Neuronal stem cell (in vitro differentiated cells): ENCODE results near the gene SEMA3E.

Experiments used
- DNase-seq: peaks from one replicate; pipeline ENCODE4 v3.0.0-alpha.2; 2013; ENCODE audit warnings: low spot score
- H2AFZ ChIP-seq: one replicate; pipeline ENCODE4 v1.6.1; 2013; ENCODE audit warnings: mild to moderate bottlenecking, low read length, inconsistent platforms
- H2AK5ac ChIP-seq: 2 replicates; pipeline ENCODE4 v1.6.1; 2013; ENCODE audit warnings: low read depth, mild to moderate bottlenecking, inconsistent platforms, low read length, moderate library complexity, mixed read lengths
- H2BK120ac ChIP-seq: 2 replicates; pipeline ENCODE4 v1.6.1; 2013; ENCODE audit warnings: low read depth, mild to moderate bottlenecking, inconsistent platforms, low read length, moderate library complexity, mixed read lengths
- H2BK12ac ChIP-seq: one replicate; pipeline ENCODE4 v1.6.1; 2013; ENCODE audit warnings: low read length, inconsistent platforms
- H2BK15ac ChIP-seq: 2 replicates; pipeline ENCODE4 v1.6.1; 2013; ENCODE audit warnings: mild to moderate bottlenecking, low read length, inconsistent platforms, mixed read lengths
- H2BK5ac ChIP-seq: one replicate; pipeline ENCODE4 v1.6.1; 2013; ENCODE audit warnings: inconsistent platforms, mild to moderate bottlenecking, low read length, moderate library complexity
- H3K14ac ChIP-seq: one replicate; pipeline ENCODE4 v1.6.1; 2013; ENCODE audit warnings: low read length, inconsistent platforms
- H3K18ac ChIP-seq: 2 replicates; pipeline ENCODE4 v1.6.1; 2013; ENCODE audit warnings: low read length, inconsistent platforms
- H3K23ac ChIP-seq: 2 replicates; pipeline ENCODE4 v1.6.1; 2013; ENCODE audit warnings: low read depth, mild to moderate bottlenecking, mixed read lengths, low read length, inconsistent platforms; ENCODE audit not compliant: poor library complexity
- H3K27ac ChIP-seq: replicated peaks from 3 replicates; pipeline ENCODE4 v1.5.1; 2013; ENCODE audit warnings: low read length, inconsistent platforms
- H3K27me3 ChIP-seq, 3 experiments: 2 replicates each; pipeline ENCODE4 v1.6.1; 2013; ENCODE audit warnings: low read length in 3 of 3, mild to moderate bottlenecking in 2 of 3, inconsistent platforms in 1 of 3, low read depth in 1 of 3, mixed read lengths in 1 of 3, moderate library complexity in 1 of 3; ENCODE audit not compliant: control insufficient read depth in 3 of 3, insufficient read depth in 3 of 3
- H3K36me3 ChIP-seq, 2 donors: replicated peaks in 1 of 2; 2 replicates each; pipeline ENCODE4 v1.6.1; 2013; ENCODE audit warnings: low read length in 2 of 2; ENCODE audit not compliant: control insufficient read depth in 2 of 2, insufficient read depth in 2 of 2
- H3K4ac ChIP-seq: 2 replicates; pipeline ENCODE4 v1.6.1; 2013; ENCODE audit warnings: inconsistent platforms, mild to moderate bottlenecking, low read length, moderate library complexity
- H3K4me1 ChIP-seq, 2 donors: 1 replicate in 1 of 2; 2 replicates in 1 of 2; pipeline ENCODE4 v1.6.1; 2013; ENCODE audit warnings: low read length in 2 of 2, low read depth in 1 of 2; ENCODE audit not compliant: control insufficient read depth in 2 of 2, insufficient read depth in 1 of 2
- H3K4me2 ChIP-seq: one replicate; pipeline ENCODE4 v1.6.1; 2013; ENCODE audit warnings: mild to moderate bottlenecking, low read length, inconsistent platforms; ENCODE audit not compliant: insufficient read depth, poor library complexity, severe bottlenecking
- H3K4me3 ChIP-seq, 2 donors: 2 replicates each; pipeline ENCODE4 v1.5.1; 2013; ENCODE audit warnings: low read length in 2 of 2, mild to moderate bottlenecking in 2 of 2, inconsistent platforms in 1 of 2, moderate library complexity in 1 of 2
- H3K79me1 ChIP-seq: one replicate; pipeline ENCODE4 v1.6.1; 2013; ENCODE audit warnings: low read depth, mild to moderate bottlenecking, inconsistent platforms, low read length, moderate library complexity
- H3K9ac ChIP-seq: one replicate; pipeline ENCODE4 v1.6.1; 2013; ENCODE audit warnings: mild to moderate bottlenecking, low read depth, low read length, inconsistent platforms; ENCODE audit not compliant: poor library complexity
- H3K9me3 ChIP-seq, 2 donors: replicated peaks in 1 of 2; 2 replicates each; pipeline versions ENCODE3 to v1.6.1; 2013; ENCODE audit warnings: low read length in 2 of 2, mild to moderate bottlenecking in 2 of 2, inconsistent platforms in 1 of 2, low read depth in 1 of 2, mixed read lengths in 1 of 2, moderate library complexity in 1 of 2; ENCODE audit not compliant: control insufficient read depth in 2 of 2, insufficient read depth in 1 of 2
- H4K8ac ChIP-seq: one replicate; pipeline ENCODE4 v1.6.1; 2013; ENCODE audit warnings: low read depth, mild to moderate bottlenecking, inconsistent platforms, low read length, moderate library complexity
- H4K91ac ChIP-seq: one replicate; pipeline ENCODE4 v1.6.1; 2013; ENCODE audit warnings: low read length, low read depth, mild to moderate bottlenecking, inconsistent platforms; ENCODE audit not compliant: poor library complexity
- whole genome bisulfite sequencing, 2 donors: extraction: QIAGEN DNeasy Blood & Tissue Kit; methylation state at CpG; one replicate each; pipeline ENCODE4 v1.1.7; 2013; ENCODE audit warnings: missing lambda C conversion rate in 2 of 2, mixed read lengths in 1 of 2; ENCODE audit not compliant: insufficient read length in 2 of 2, insufficient replicate concordance in 1 of 2; ENCODE audit errors: extremely low coverage in 2 of 2; 5-methylcytosine and 5-hydroxymethylcytosine counted together

The SEMA3E gene

GRCh38 chr7:83603649-83604048 is 45.3 kb downstream of the SEMA3E start:
- Histone ChIP-seq H2BK5ac (no peak overlapping the region), H3K4me2 (no peak overlapping the region), H2BK120ac (no peak overlapping the region), H3K14ac (no peak overlapping the region), H3K18ac (no peak overlapping the region), H4K8ac (no peak overlapping the region), H4K91ac (no peak overlapping the region), H2BK15ac (no peak overlapping the region), H3K79me1 (no peaks in the 10 kb centered on the region), H2AFZ (no peak overlapping the region), H3K9me3 (no peaks in the 10 kb centered on the region), H2AK5ac (no peak overlapping the region), H3K9ac (no peak overlapping the region), H3K4me3 (no peak overlapping the region), H3K4ac (no peak overlapping the region), H3K4me1 (no peaks in the 10 kb centered on the region), H3K27ac (no peak overlapping the region), H3K36me3 (no peaks in the 10 kb centered on the region), H3K23ac (no peak overlapping the region), H3K27me3 (no peaks in the 10 kb centered on the region), H2BK12ac (no peak overlapping the region)
- no peak for DNase-seq
- WGBS, 2 donors: no CpG with 5 or more reads among the region's 1 CpG

DNA sequence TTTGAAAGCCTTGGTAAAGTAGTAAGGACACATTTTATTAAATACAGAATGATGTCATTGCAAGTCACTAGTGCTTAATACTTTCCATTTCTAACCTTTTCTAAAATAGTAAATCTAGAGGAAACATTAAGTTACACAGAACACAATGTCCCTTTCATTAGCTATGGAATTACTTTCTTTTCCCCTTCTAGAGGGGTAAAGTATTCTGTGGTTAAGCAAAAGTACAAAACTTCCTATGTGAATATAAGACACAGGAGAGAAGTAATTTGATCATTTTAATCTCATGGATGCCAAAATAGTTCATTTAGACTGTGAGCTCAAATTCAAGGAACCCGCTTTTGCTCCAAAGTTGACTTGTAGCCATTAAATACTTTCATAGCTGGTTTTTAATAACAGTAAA is 49.8 kb downstream of the SEMA3E start:
- WGBS, 2 donors: no CpG with 5 or more reads among the region's 1 CpG
- H3K18ac ChIP-seq: no peak overlapping the region

GRCh38 chr7:83593921-83594475 is 54.9 kb downstream of the SEMA3E start:
- H3K4me2 ChIP-seq: no peak overlapping the region
- no peak overlapping the region for H3K27ac ChIP-seq
- H3K9me3 ChIP-seq: no peaks in the 10 kb centered on the region
- H3K4ac ChIP-seq: no peak overlapping the region
- H3K14ac ChIP-seq: no peak overlapping the region
- H3K4me1 ChIP-seq: no peaks in the 10 kb centered on the region
- H3K18ac ChIP-seq: no peak overlapping the region
- WGBS, 2 donors: no CpG with 5 or more reads among the region's 4 CpGs
- no peaks in the 10 kb centered on the region for H3K27me3 ChIP-seq
- H4K91ac ChIP-seq: no peak overlapping the region
- H3K4me3 ChIP-seq: no peak overlapping the region
- no peak overlapping the region for H2BK120ac ChIP-seq
- H2AK5ac ChIP-seq: no peak overlapping the region
- no peak overlapping the region for H4K8ac ChIP-seq
- no peaks in the 10 kb centered on the region for H3K79me1 ChIP-seq
- no peak overlapping the region for H3K23ac ChIP-seq
- H2AFZ ChIP-seq: no peak overlapping the region
- no peak overlapping the region for H3K9ac ChIP-seq
- H2BK5ac ChIP-seq: no peak overlapping the region
- no peaks in the 10 kb centered on the region for H3K36me3 ChIP-seq
- no peak overlapping the region for H2BK12ac ChIP-seq
- no peak overlapping the region for H2BK15ac ChIP-seq
- no peak for DNase-seq

More for the DNA sequence above, 49.8 kb downstream of the SEMA3E start:
- Histone ChIP-seq H3K79me1 (no peaks in the 10 kb centered on the region), H3K27me3 (no peaks in the 10 kb centered on the region), H2AFZ (no peak overlapping the region), H3K4me2 (no peak overlapping the region), H2BK12ac (no peak overlapping the region), H2BK5ac (no peak overlapping the region), H4K8ac (no peak overlapping the region), H3K27ac (no peak overlapping the region), H3K4me3 (no peak overlapping the region), H2BK15ac (no peak overlapping the region), H3K9me3 (no peaks in the 10 kb centered on the region), H2AK5ac (no peak overlapping the region), H3K9ac (no peak overlapping the region), H3K36me3 (no peaks in the 10 kb centered on the region), H4K91ac (no peak overlapping the region), H3K4me1 (no peaks in the 10 kb centered on the region), H2BK120ac (no peak overlapping the region), H3K23ac (no peak overlapping the region), H3K4ac (no peak overlapping the region), H3K14ac (no peak overlapping the region)
- DNase-seq: no peak

DNA sequence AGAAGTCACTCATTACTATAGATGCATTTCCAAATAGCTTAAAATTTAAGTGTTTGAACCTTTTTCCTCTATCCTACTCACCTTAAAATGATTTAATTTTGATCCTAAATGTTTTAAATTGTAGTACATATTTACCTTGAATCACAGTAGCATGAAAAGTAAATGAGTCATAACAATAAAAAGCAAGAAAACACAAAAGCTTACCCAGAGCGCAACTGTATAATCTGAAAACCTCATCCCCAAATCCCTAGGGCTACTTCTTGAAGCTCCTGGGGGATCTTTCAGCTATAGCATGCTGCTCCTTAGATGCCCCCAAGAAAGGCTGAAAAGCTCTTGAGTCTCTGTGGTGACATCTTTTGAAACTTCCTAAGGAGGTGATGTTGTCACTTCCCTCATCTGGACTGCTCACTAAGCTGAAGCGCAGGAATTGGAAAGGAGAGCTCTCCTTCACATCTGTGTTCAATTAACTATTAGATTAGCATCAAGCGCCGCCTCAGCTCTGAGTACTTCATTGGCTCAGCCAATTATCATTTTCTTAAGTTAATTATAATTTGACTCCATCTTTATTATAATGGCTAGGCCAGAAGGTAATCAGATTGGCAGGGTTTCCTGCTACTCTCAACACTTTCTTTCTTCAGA is 60.2 kb downstream of the SEMA3E start:
- H3K4me2 ChIP-seq: no peak overlapping the region
- H4K91ac ChIP-seq: no peak overlapping the region
- no peak for DNase-seq
- H3K4ac ChIP-seq: no peak overlapping the region
- no peak overlapping the region for H3K23ac ChIP-seq
- no peaks in the 10 kb centered on the region for H3K79me1 ChIP-seq
- H3K18ac ChIP-seq: no peak overlapping the region
- WGBS, 2 donors: no CpG with 5 or more reads among the region's 4 CpGs
- no peak overlapping the region for H2BK15ac ChIP-seq
- H2AFZ ChIP-seq: no peak overlapping the region
- H3K27ac ChIP-seq: no peak overlapping the region
- no peaks in the 10 kb centered on the region for H3K36me3 ChIP-seq
- H3K9me3 ChIP-seq: no peaks in the 10 kb centered on the region
- no peak overlapping the region for H2BK120ac ChIP-seq
- H2AK5ac ChIP-seq: no peak overlapping the region
- H2BK12ac ChIP-seq: no peak overlapping the region
- H2BK5ac ChIP-seq: no peak overlapping the region
- no peak overlapping the region for H4K8ac ChIP-seq
- H3K14ac ChIP-seq: no peak overlapping the region
- no peaks in the 10 kb centered on the region for H3K27me3 ChIP-seq
- H3K4me3 ChIP-seq: no peak overlapping the region
- no peaks in the 10 kb centered on the region for H3K4me1 ChIP-seq
- H3K9ac ChIP-seq: no peak overlapping the region
